HUDEP-2 (cell line): Measurements from ENCODE around the gene RBM20.
A peak's percentile ranks its signal among the peaks of the same experiment; 100 is the strongest.

ENCODE experiments used
- DNase-seq, 76 experiments: peaks; one replicate each; lab custom pipeline; 2025; ENCODE audit not compliant: unreplicated experiment in 76 of 76; lab: John Stamatoyannopoulos, UW

Gene RBM20

GRCh38 chr10:110778211-110778610, 134.1 kb downstream of the RBM20 start:
- peak in 3 of 76 experiments; percentile 6 to 14 (median 10) for DNase-seq

GRCh38 chr10:110779489-110779888, 135.4 kb downstream of the RBM20 start:
- peak in 4 of 76 experiments; percentile 5 to 17 (median 14) for DNase-seq

GRCh38 chr10:110780704-110781103, 136.6 kb downstream of the RBM20 start:
- DNase-seq = no peak

- DNase-seq = no peak
These were observed 137.0 kb downstream of the RBM20 start for GRCh38 chr10:110781139-110781538.

GRCh38 chr10:110782616-110783015, 138.5 kb downstream of the RBM20 start:
- DNase-seq = no peak

- DNase-seq = no peak
These were observed 139.5 kb downstream of the RBM20 start for GRCh38 chr10:110783509-110784107.

- no peak for DNase-seq
These were observed 140.1 kb downstream of the RBM20 start for GRCh38 chr10:110784198-110784597.

GRCh38 chr10:110786172-110786571, 142.0 kb downstream of the RBM20 start:
- peak in 4 of 76 experiments; percentile 9 to 43 (median 16) for DNase-seq

GRCh38 chr10:110788620-110789385, 144.7 kb downstream of the RBM20 start:
- DNase-seq = no peak

- no peak for DNase-seq
These were observed 145.7 kb downstream of the RBM20 start for GRCh38 chr10:110789604-110790433.

- no peak for DNase-seq
These were observed 146.9 kb downstream of the RBM20 start for GRCh38 chr10:110790913-110791506.

GRCh38 chr10:110791541-110792073, 147.5 kb downstream of the RBM20 start:
- no peak for DNase-seq

- DNase-seq = no peak
These were observed 148.5 kb downstream of the RBM20 start for GRCh38 chr10:110792476-110793125.

GRCh38 chr10:110793128-110793812, 149.1 kb downstream of the RBM20 start:
- no peak for DNase-seq

- no peak for DNase-seq
These were observed 149.8 kb downstream of the RBM20 start for GRCh38 chr10:110793886-110794285.

GRCh38 chr10:110794808-110795207, 150.7 kb downstream of the RBM20 start:
- no peak for DNase-seq

- no peak for DNase-seq
These were observed 153.3 kb downstream of the RBM20 start for GRCh38 chr10:110797416-110797815.

- DNase-seq = no peak
These were observed 154.2 kb downstream of the RBM20 start for GRCh38 chr10:110798340-110798739.

- DNase-seq = no peak
These were observed 158.0 kb downstream of the RBM20 start for GRCh38 chr10:110802090-110802489.
